ENCODE results near the gene DDB1. TPM values are rescaled to one million over a fixed set of nuclear protein-coding genes. Genes with fewer than 3 reads are reported as not detected.

DDB1 gene
- polyA plus RNA-seq, 1 of the 3 experiments (the other 2 are of a cell fraction) = 170 TPM

DNA sequence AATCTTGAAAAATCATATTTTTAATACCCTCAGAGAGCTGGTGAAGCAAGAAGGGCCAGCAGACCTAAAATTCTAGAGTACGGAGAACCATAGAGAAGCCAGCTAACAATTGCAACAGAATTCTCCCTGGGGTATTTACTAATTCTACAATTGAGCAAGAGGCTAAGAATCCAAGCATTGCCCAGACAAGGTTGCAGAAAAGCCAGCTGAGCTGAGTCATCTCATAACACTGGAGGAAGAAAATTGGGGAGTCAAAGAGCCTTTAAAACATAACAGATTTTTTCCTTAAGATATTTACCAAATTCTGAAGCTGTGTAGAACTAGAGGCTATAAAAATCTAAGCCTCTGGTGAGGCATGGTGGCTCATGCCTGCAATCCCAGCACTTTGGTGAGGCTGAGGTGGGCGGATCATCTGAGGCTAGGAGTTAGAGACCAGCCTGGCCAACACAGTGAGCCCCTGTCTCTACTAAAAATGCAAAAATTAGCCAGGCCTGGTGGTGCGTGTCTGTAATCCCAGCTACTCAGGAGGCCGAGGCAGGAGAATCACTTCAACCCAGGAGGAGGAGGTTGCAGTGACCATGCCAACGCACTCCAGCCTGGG lies 45.9 kb upstream of the DDB1 start:
- Histone ChIP-seq H3K9me2 (no peaks in the 10 kb centered on the region), H3K79me2 (ENCODE audit: insufficient read depth) (no peaks in the 10 kb centered on the region), H3K9me3 (no peaks in the 10 kb centered on the region), H3K9ac (no peak overlapping the region), H3K4me2 (no peak overlapping the region), H4K20me1 (ENCODE audit: insufficient read depth) (no peaks in the 10 kb centered on the region), H3F3A (replicated peaks; ENCODE audit: insufficient read depth) (no peaks in the 10 kb centered on the region), H3K36me3 (replicated peaks in 1 of 2; ENCODE audit: control insufficient read depth in 1 of 2, insufficient read depth in 2 of 2, low read length in 1 of 2) (peaks cover 0 to 29% of the 10 kb centered on the region in 2 experiments), H2AFZ (ENCODE audit: low read depth) (no peak overlapping the region), H3K4me1 (ENCODE audit: control insufficient read depth in 1 of 2, insufficient read depth in 2 of 2, low read depth in 1 of 2, low read length in 1 of 2) (peaks cover 0 to 7% of the 10 kb centered on the region in 2 experiments; a peak in 1 of 4 replicates), H3K4me3 (ENCODE audit: low read depth in 2 of 2, low read length in 1 of 2) (no peak overlapping the region), H3K27ac (ENCODE audit: low read depth in 2 of 2, low read length in 1 of 2) (no peak overlapping the region; a peak in 1 of 4 replicates), H3K27me3 (ENCODE audit: insufficient read depth) (no peaks in the 10 kb centered on the region)
- ChIA-PET CTCF (no interaction called here), POLR2A (interaction anchor here (0.9 kb wide), 1 partner anchor 31 kb away, joined by 4 read pairs; no protein-coding TSS in a partner anchor)
- no peak for DNase-seq
- WGBS (ENCODE audit: low lambda C conversion rate) = 88% methylated on average over 5 of the region's 5 CpGs
- TF ChIP-seq NRF1 (IDR thresholded peaks at IDR 0.05; ENCODE audit: low read depth, low read length) = no peak
- peak; percentile 63 for TF ChIP-seq FOSL2 (IDR thresholded peaks at IDR 0.05; ENCODE audit: borderline replicate concordance, low read depth)
- TF ChIP-seq, protein P1, sequence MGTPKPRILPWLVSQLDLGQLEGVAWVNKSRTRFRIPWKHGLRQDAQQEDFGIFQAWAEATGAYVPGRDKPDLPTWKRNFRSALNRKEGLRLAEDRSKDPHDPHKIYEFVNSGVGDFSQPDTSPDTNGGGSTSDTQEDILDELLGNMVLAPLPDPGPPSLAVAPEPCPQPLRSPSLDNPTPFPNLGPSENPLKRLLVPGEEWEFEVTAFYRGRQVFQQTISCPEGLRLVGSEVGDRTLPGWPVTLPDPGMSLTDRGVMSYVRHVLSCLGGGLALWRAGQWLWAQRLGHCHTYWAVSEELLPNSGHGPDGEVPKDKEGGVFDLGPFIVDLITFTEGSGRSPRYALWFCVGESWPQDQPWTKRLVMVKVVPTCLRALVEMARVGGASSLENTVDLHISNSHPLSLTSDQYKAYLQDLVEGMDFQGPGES (IDR thresholded peaks at IDR 0.05; ENCODE audit: low read depth, low read length) = no peak
- no peak for TF ChIP-seq GABPA (IDR thresholded peaks at IDR 0.05; ENCODE audit: low read depth)
- TF ChIP-seq EP300 (IDR thresholded peaks at IDR 0.05; ENCODE audit: borderline replicate concordance in 1 of 2, low read depth in 1 of 2, low read length in 1 of 2) = no peak
- TF ChIP-seq, protein P2, sequence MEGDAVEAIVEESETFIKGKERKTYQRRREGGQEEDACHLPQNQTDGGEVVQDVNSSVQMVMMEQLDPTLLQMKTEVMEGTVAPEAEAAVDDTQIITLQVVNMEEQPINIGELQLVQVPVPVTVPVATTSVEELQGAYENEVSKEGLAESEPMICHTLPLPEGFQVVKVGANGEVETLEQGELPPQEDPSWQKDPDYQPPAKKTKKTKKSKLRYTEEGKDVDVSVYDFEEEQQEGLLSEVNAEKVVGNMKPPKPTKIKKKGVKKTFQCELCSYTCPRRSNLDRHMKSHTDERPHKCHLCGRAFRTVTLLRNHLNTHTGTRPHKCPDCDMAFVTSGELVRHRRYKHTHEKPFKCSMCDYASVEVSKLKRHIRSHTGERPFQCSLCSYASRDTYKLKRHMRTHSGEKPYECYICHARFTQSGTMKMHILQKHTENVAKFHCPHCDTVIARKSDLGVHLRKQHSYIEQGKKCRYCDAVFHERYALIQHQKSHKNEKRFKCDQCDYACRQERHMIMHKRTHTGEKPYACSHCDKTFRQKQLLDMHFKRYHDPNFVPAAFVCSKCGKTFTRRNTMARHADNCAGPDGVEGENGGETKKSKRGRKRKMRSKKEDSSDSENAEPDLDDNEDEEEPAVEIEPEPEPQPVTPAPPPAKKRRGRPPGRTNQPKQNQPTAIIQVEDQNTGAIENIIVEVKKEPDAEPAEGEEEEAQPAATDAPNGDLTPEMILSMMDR (IDR thresholded peaks at IDR 0.05) = no peak
- no peak for TF ChIP-seq EZH2phosphoT487 (IDR thresholded peaks at IDR 0.05; ENCODE audit: borderline replicate concordance, low read depth)
- no peak for TF ChIP-seq POLR2AphosphoS5 (IDR thresholded peaks at IDR 0.05; ENCODE audit: low read depth, low read length)
- TF ChIP-seq, protein P3, sequence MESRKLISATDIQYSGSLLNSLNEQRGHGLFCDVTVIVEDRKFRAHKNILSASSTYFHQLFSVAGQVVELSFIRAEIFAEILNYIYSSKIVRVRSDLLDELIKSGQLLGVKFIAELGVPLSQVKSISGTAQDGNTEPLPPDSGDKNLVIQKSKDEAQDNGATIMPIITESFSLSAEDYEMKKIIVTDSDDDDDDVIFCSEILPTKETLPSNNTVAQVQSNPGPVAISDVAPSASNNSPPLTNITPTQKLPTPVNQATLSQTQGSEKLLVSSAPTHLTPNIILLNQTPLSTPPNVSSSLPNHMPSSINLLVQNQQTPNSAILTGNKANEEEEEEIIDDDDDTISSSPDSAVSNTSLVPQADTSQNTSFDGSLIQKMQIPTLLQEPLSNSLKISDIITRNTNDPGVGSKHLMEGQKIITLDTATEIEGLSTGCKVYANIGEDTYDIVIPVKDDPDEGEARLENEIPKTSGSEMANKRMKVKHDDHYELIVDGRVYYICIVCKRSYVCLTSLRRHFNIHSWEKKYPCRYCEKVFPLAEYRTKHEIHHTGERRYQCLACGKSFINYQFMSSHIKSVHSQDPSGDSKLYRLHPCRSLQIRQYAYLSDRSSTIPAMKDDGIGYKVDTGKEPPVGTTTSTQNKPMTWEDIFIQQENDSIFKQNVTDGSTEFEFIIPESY (IDR thresholded peaks at IDR 0.05; ENCODE audit: borderline replicate concordance, low read depth) = no peak
- TF ChIP-seq GATA2 (CRISPR knock-in tag; IDR thresholded peaks at IDR 0.05) = no peak
- TF ChIP-seq, protein P4, sequence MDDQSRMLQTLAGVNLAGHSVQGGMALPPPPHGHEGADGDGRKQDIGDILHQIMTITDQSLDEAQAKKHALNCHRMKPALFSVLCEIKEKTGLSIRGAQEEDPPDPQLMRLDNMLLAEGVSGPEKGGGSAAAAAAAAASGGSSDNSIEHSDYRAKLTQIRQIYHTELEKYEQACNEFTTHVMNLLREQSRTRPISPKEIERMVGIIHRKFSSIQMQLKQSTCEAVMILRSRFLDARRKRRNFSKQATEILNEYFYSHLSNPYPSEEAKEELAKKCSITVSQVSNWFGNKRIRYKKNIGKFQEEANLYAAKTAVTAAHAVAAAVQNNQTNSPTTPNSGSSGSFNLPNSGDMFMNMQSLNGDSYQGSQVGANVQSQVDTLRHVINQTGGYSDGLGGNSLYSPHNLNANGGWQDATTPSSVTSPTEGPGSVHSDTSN (IDR thresholded peaks at IDR 0.05) = no peak
- TF ChIP-seq TCF12 (IDR thresholded peaks at IDR 0.05) = 0 out of 2 replicates have a peak, but pooled peaks have one; percentile 18
- TF ChIP-seq CHD2 (IDR thresholded peaks at IDR 0.05; ENCODE audit: low read length, partially characterized antibody) = no peak
- peak; percentile 54 for TF ChIP-seq JUND (IDR thresholded peaks at IDR 0.05)

All from SK-N-SH (cell line).